GM23248 (cell line): ENCODE results near the gene SERTAD1. TPM values are rescaled to one million over a fixed set of nuclear protein-coding genes. Genes with fewer than 3 reads are reported as not detected.

Experiments
- DNase-seq: peaks from one replicate; pipeline ENCODE4 v3.0.0-alpha.2; 2015
- H2AFZ ChIP-seq: fragments of 200-600 bp; sonication (generic); 2 replicates; pipeline ENCODE4 v1.6.1; 2016; ENCODE audit warnings: antibody characterized with exemption
- H3F3A ChIP-seq: fragments of 200-600 bp; sonication (generic); 2 replicates; pipeline ENCODE4 v1.6.1; 2016; ENCODE audit warnings: mild to moderate bottlenecking, antibody characterized with exemption, mixed run types; ENCODE audit not compliant: insufficient read depth
- H3K27ac ChIP-seq: fragments of 200-600 bp; sonication (generic); 2 replicates; pipeline ENCODE4 v1.5.1; 2016; ENCODE audit warnings: mild to moderate bottlenecking
- H3K27me3 ChIP-seq: fragments of 200-600 bp; sonication (generic); replicated peaks from 2 replicates; pipeline ENCODE4 v1.6.1; 2016; ENCODE audit warnings: mild to moderate bottlenecking; ENCODE audit not compliant: insufficient read depth
- H3K36me3 ChIP-seq: fragments of 200-600 bp; sonication (generic); 2 replicates; pipeline ENCODE4 v1.6.1; 2016; ENCODE audit warnings: low read depth, mild to moderate bottlenecking
- H3K4me1 ChIP-seq: fragments of 200-600 bp; sonication (generic); 2 replicates; pipeline ENCODE4 v1.6.1; 2016; ENCODE audit warnings: mild to moderate bottlenecking; ENCODE audit not compliant: insufficient read depth
- H3K4me2 ChIP-seq: fragments of 200-600 bp; sonication (generic); one replicate; pipeline ENCODE4 v1.6.1; 2016; ENCODE audit warnings: mild to moderate bottlenecking; ENCODE audit not compliant: unreplicated experiment
- H3K4me3 ChIP-seq: fragments of 200-600 bp; sonication (generic); 2 replicates; pipeline ENCODE4 v1.5.1; 2016; ENCODE audit warnings: mild to moderate bottlenecking
- H3K79me2 ChIP-seq: fragments of 200-600 bp; sonication (generic); 2 replicates; pipeline ENCODE4 v1.6.1; 2016; ENCODE audit warnings: mild to moderate bottlenecking; ENCODE audit not compliant: insufficient read depth
- H3K9ac ChIP-seq: fragments of 200-600 bp; sonication (generic); 2 replicates; pipeline ENCODE4 v1.6.1; 2016; ENCODE audit warnings: mild to moderate bottlenecking
- H3K9me2 ChIP-seq: fragments of 200-600 bp; sonication (generic); 2 replicates; pipeline ENCODE4 v1.6.1; 2016; ENCODE audit warnings: mixed run types, mild to moderate bottlenecking, moderate library complexity; ENCODE audit not compliant: insufficient read depth
- H3K9me3 ChIP-seq: fragments of 200-600 bp; sonication (generic); one replicate; pipeline ENCODE4 v1.6.1; 2017; ENCODE audit warnings: low read depth
- H4K20me1 ChIP-seq: fragments of 200-600 bp; sonication (generic); 2 replicates; pipeline ENCODE4 v1.6.0; 2016; ENCODE audit not compliant: insufficient read depth
- EZH2 ChIP-seq: fragments of 200-600 bp; sonication (generic); IDR thresholded peaks from 2 replicates; pipeline ENCODE4 v1.6.1; 2018; ENCODE audit warnings: antibody characterized with exemption, mild to moderate bottlenecking; ENCODE audit not compliant: insufficient read depth, poor library complexity, severe bottlenecking
- EZH2phosphoT487 ChIP-seq: fragments of 200-600 bp; sonication (generic); IDR thresholded peaks from 2 replicates; pipeline ENCODE4 v1.6.1; 2018; ENCODE audit warnings: antibody characterized with exemption, moderate library complexity, mild to moderate bottlenecking, low read depth; ENCODE audit not compliant: insufficient read depth
- WGBS, 2 experiments: methylation state at CpG; one replicate each; pipeline ENCODE4 v1.1.6; 2015 to 2017; ENCODE audit warnings: low lambda C conversion rate in 2 of 2, low coverage in 1 of 2; ENCODE audit errors: missing lambda C conversion rate in 2 of 2; 5-methylcytosine and 5-hydroxymethylcytosine counted together
- in situ Hi-C: fragments of 300-500 bp; cut with MboI; formaldehyde crosslinking; loops from 2 replicates; pipeline ENCODE4 v1.15.0; 2020
- polyA plus RNA-seq: library from polyadenylated mRNA; unstranded; fragments of >200 nt; fragmentation: Nextera tagmentation; extraction: Ambion mirVana; gene quantifications from 2 replicates; pipeline ENCODE4 v1.2.1, GENCODE V29; 2016
- total RNA-seq: library from RNA; depleted of rRNA; stranded (reverse); fragments of >200 nt; shearing (Covaris generic); gene quantifications from 2 replicates; pipeline ENCODE4 v1.2.3, GENCODE V29; 2014

The SERTAD1 gene
- total and polyA plus RNA-seq, 2 experiments from 2014 or later, result 31.7 to 34.5 TPM

DNA sequence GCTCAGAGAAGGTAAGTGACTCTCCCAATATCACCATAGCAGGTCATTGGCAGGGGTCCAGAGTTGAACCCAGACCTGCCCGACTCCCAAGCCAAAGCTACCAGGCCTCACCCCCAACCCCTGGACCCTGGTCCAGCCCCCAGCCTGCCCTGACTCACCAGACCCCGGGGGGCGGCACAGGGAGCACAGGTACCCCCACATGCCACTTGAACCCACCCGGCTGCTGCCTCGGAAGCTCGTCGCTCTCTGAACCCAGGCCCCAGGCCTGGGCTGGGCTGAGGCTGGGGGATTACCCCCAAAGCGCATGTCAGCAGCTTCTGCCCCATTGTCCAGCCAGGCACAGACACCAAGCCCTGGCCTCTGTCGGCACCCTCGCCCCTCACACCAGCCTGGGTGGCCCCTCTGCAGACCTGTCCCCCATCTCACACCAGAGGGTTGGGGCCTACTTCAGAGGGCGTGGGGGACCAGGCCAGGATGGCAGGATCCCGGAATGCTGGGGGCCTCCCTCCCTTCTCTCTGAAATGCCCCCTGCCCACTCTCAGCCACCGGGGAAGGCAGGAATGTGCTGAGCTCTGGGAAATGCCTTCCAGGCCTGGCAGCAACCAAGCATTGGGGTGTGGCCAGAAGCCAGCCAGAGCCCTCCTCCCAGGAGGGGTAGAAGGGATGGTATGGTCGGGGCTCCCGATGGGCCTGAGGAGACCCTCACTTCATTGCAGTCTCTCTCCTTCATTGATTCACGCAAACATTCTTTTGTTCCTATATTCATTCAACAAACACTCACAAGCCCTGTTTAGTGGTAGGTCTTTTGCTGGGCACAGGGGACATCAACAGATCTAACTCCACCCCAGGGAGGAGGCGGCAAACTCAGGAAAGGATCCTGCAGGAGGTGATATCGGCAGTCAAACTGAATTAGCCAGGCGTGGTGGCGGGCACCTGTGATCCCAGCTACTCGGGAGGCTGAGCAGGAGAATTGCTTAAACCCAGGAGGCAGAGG, 11.0 kb downstream of the SERTAD1 start:
- in situ Hi-C loops, result no loop called here
- no peaks in the 10 kb centered on the region for H3F3A ChIP-seq
- H3K4me1 ChIP-seq, result no peaks in the 10 kb centered on the region
- no peak overlapping the region for H3K27ac ChIP-seq
- no peaks in the 10 kb centered on the region for H3K9me3 ChIP-seq
- H2AFZ ChIP-seq, result no peak overlapping the region
- no peak overlapping the region for H3K4me2 ChIP-seq
- H3K27me3 ChIP-seq, result no peaks in the 10 kb centered on the region
- 69 to 72% methylated on average over 21 of the region's 21 CpGs for WGBS, 2 experiments
- no peak overlapping the region for H3K9ac ChIP-seq
- no peaks in the 10 kb centered on the region for H3K79me2 ChIP-seq
- no peaks in the 10 kb centered on the region for H3K9me2 ChIP-seq
- no peaks in the 10 kb centered on the region for H3K36me3 ChIP-seq
- no peak overlapping the region for H3K4me3 ChIP-seq
- H4K20me1 ChIP-seq, result no peaks in the 10 kb centered on the region
- TF ChIP-seq EZH2phosphoT487 (no peak), EZH2 (no peak)
- no peak for DNase-seq

- WGBS, 2 experiments, result 37 to 40% methylated on average over 14 to 18 of the region's 18 CpGs
- Histone ChIP-seq H3K4me2 (no peak within 1 kb of the TSS), H3K79me2 (no peaks in the 10 kb centered on the region), H3F3A (no peaks in the 10 kb centered on the region), H3K27ac (no peak within 1 kb of the TSS), H3K9ac (no peak within 1 kb of the TSS), H3K4me1 (no peaks in the 10 kb centered on the region), H3K9me3 (no peaks in the 10 kb centered on the region), H3K36me3 (no peaks in the 10 kb centered on the region), H2AFZ (no peak within 1 kb of the TSS), H4K20me1 (no peaks in the 10 kb centered on the region), H3K4me3 (no peak within 1 kb of the TSS), H3K9me2 (no peaks in the 10 kb centered on the region), H3K27me3 (no peaks in the 10 kb centered on the region)
- in situ Hi-C loops, result no loop called here
- no peak for DNase-seq
- TF ChIP-seq EZH2 (no peak), EZH2phosphoT487 (no peak)
Observed at GRCh38 chr19:40413291-40413845, 12.4 kb downstream of the SERTAD1 start, which contains the start of gene PRX. PRX (minus strand) TSS chr19:40413378; CDS start chr19:40407932, 5,446 bp downstream.

DNA sequence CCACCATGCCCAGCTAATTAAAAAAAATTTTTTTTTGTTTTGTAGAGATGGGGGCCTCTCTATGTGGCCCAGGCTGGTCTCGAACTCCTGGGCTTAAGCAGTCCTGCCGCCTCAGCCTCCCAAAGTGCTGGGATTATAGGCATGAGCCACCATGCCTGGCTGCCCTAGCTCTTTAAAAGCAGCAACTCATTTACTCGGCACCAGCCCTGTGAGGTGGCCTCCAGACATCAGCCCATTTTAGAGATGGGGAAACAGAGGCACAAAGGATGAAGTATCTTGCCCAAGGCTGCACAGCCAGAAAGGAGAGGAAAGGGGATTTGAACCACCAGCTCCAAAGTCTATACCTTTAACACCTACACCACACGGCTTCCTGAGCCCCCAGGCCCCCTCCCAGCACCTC, 12.9 kb downstream of the SERTAD1 start:
- Histone ChIP-seq H3K27me3 (no peaks in the 10 kb centered on the region), H3K4me2 (no peak overlapping the region), H3K9me2 (no peaks in the 10 kb centered on the region), H3K27ac (no peak overlapping the region), H3K36me3 (no peaks in the 10 kb centered on the region), H3K4me3 (no peak overlapping the region), H3K9me3 (no peaks in the 10 kb centered on the region), H3K4me1 (no peaks in the 10 kb centered on the region), H3F3A (no peaks in the 10 kb centered on the region), H3K79me2 (no peaks in the 10 kb centered on the region), H2AFZ (no peak overlapping the region), H3K9ac (no peak overlapping the region), H4K20me1 (no peaks in the 10 kb centered on the region)
- in situ Hi-C loops, result no loop called here
- no peak for DNase-seq
- TF ChIP-seq EZH2 (no peak), EZH2phosphoT487 (no peak)
- WGBS, 2 experiments, result 51 to 57% methylated on average over 4 of the region's 4 CpGs

- H3K79me2 ChIP-seq, result no peaks in the 10 kb centered on the region
- H3K4me1 ChIP-seq, result no peaks in the 10 kb centered on the region
- H3K4me2 ChIP-seq, result no peak overlapping the region
- H2AFZ ChIP-seq, result no peak overlapping the region
- no peaks in the 10 kb centered on the region for H3F3A ChIP-seq
- TF ChIP-seq EZH2phosphoT487 (no peak), EZH2 (no peak)
- H3K27me3 ChIP-seq, result no peaks in the 10 kb centered on the region
- H3K4me3 ChIP-seq, result no peak overlapping the region
- no peaks in the 10 kb centered on the region for H3K36me3 ChIP-seq
- no peak for DNase-seq
- H4K20me1 ChIP-seq, result no peaks in the 10 kb centered on the region
- no peak overlapping the region for H3K27ac ChIP-seq
- H3K9ac ChIP-seq, result no peak overlapping the region
- in situ Hi-C loops, result no loop called here
- no peaks in the 10 kb centered on the region for H3K9me2 ChIP-seq
- no peaks in the 10 kb centered on the region for H3K9me3 ChIP-seq
- 77 to 81% methylated on average over 7 to 8 of the region's 8 CpGs for WGBS, 2 experiments
Observed at GRCh38 chr19:40411958-40412499, 13.8 kb downstream of the SERTAD1 start.
